ENCODE results near the gene C1QBP. TPM values are rescaled to one million over a fixed set of nuclear protein-coding genes. Genes with fewer than 3 reads are reported as not detected.
A peak's percentile ranks its signal among the peaks of the same experiment; 100 is the strongest.

C1QBP gene
- total and polyA plus RNA-seq, 8 donors = 23.7 to 68.2 (median 46.8) TPM

DNA sequence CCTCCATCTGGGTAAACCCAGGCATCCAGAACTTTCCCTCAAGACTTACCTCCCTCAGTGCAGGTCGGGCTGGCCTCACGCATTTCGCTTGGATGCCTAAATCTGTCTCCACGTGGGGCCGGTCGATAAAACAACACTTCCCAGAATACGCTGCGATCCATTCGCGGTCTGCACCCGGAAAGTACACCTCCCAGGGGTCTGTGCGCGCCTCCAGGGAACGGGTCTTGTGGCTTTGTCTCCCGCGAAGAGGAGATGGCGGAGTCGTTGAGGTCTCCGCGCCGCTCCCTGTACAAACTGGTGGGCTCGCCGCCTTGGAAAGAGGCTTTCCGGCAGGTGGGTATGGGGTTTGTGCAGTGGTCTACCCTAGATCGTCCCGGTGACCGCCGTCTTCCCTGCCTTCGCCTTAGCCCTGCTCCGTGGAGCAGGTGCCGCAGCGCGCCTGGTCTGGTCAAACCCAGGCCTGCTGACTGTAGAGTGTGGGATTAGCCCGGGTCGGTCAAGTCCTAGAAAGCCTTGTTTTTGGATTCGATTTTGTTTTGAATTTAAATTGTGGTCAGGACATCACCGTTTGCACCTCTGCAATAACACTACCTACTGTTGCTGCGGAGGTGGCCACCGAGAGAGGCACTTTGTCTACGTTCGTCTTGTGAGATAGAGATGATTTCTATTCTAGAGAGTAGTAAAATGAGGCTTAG lies 18.8 kb downstream of the C1QBP start, which contains the start of gene RPAIN:
TSS of gene RPAIN (plus strand) at position 224 of the 695 bp plus-strand sequence. CDS start at position 253, 29 bp downstream.
- Histone ChIP-seq H3K9me3 (no peaks in the 10 kb centered on the region), H3K4me1 (peaks cover 0 to 26% (median 11%) of the 10 kb centered on the region in 3 donors), H3K27me3 (no peaks in the 10 kb centered on the region), H3K4me3 (peak within 1 kb of the TSS; percentile 57 to 89 (median 75)), H3K27ac (peak within 1 kb of the TSS; percentile 84 to 92 (median 86)), H3K36me3 (peaks cover 0 to 34% (median 0%) of the 10 kb centered on the region in 3 donors)
- ATAC-seq = peak; percentile 86 to 91 (median 86)
- intact Hi-C loops (cut with DNase I) = no loop called here
- 0 to 1% methylated on average over 41 of the region's 41 CpGs for WGBS, 2 donors
- DNase-seq = peak; percentile 83 to 93 (median 86)
- TF ChIP-seq, protein P1, sequence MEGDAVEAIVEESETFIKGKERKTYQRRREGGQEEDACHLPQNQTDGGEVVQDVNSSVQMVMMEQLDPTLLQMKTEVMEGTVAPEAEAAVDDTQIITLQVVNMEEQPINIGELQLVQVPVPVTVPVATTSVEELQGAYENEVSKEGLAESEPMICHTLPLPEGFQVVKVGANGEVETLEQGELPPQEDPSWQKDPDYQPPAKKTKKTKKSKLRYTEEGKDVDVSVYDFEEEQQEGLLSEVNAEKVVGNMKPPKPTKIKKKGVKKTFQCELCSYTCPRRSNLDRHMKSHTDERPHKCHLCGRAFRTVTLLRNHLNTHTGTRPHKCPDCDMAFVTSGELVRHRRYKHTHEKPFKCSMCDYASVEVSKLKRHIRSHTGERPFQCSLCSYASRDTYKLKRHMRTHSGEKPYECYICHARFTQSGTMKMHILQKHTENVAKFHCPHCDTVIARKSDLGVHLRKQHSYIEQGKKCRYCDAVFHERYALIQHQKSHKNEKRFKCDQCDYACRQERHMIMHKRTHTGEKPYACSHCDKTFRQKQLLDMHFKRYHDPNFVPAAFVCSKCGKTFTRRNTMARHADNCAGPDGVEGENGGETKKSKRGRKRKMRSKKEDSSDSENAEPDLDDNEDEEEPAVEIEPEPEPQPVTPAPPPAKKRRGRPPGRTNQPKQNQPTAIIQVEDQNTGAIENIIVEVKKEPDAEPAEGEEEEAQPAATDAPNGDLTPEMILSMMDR (IDR thresholded peaks at IDR 0.05) = no peak
- no peak for FAIRE-seq

DNA sequence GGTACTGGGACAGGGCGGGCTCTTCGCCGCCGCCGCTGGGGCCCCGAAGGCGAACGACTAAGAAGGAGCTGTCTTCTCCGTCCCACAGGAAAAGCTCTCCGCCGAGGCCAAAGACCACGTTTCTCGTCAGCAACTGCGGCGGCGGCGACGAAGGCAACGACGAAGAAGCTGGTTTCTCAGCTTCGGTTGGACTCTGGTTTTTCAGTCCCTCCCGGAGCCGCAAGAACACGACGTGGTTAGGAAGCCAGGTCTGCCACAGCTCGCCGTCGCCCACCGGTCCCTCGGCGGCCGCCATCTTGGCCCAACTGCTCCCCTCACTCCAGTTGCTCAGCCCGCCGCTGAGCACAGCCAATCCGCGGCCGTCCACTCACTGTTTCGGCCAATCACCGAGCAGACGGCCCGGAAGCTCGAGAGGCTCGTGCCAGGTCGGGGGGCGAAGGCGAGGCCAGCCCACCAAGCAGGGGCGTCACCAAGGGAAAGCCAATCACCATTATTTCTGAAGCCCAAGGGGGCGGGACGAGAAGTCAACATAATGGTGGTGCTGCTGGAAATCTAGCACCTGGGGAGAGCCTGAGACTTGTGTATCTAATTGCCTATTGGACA lies 19.5 kb downstream of the C1QBP start, which contains the start of gene NUP88:
TSS of gene NUP88 (minus strand) at position 307 of the 603 bp plus-strand sequence. CDS start at position 295, 12 bp downstream.
- TF ChIP-seq, protein P1 (IDR thresholded peaks at IDR 0.05) = no peak
- H3K27me3 ChIP-seq = no peaks in the 10 kb centered on the region
- peak; percentile 86 to 98 (median 94) for DNase-seq
- H3K36me3 ChIP-seq = peaks cover 0 to 30% (median 0%) of the 10 kb centered on the region in 3 donors
- 0% methylated on average over 49 of the region's 49 CpGs for WGBS, 2 donors
- ATAC-seq = peak; percentile 93 to 98 (median 96)
- intact Hi-C loops (cut with DNase I) = no loop called here
- peak within 1 kb of the TSS; percentile 84 to 92 (median 86) for H3K27ac ChIP-seq
- FAIRE-seq = no peak
- H3K4me3 ChIP-seq = peak within 1 kb of the TSS; percentile 57 to 89 (median 75)
- H3K9me3 ChIP-seq = no peaks in the 10 kb centered on the region
- peaks cover 0 to 26% (median 11%) of the 10 kb centered on the region in 3 donors for H3K4me1 ChIP-seq

DNA sequence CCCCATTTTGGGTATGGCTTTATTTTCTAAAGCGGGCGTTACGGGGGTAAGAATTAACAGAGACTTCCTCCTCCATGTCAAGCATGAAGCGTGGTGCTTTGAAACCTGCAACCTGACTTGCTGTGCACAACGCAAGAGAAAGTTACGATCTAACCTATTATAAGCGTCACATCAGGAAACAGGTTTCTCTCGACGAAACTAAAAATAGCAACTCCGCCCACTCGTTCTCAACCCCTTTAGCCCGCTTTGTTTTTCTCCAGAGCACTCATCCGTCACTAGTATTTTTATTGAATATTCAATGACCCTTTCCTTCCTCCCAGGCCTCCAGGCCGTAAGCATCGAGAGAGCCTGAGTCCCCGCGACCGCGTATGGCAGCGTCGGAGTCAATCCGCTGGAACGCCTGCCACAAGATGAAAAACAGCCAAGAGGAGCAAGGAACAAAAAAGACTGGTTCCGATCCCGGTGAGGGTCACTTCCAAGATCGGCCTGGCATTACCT lies 20.0 kb downstream of the C1QBP start:
- H3K9me3 ChIP-seq = no peaks in the 10 kb centered on the region
- H3K36me3 ChIP-seq = peaks cover 0 to 30% (median 2%) of the 10 kb centered on the region in 3 donors
- no peaks in the 10 kb centered on the region for H3K27me3 ChIP-seq
- 0% methylated on average over 26 of the region's 26 CpGs for WGBS, 2 donors
- peak in 2 of 6 donors; percentile 36 to 39 for DNase-seq
- peak overlapping the region; percentile 84 to 92 (median 86) for H3K27ac ChIP-seq
- H3K4me1 ChIP-seq = peaks cover 0 to 26% (median 11%) of the 10 kb centered on the region in 3 donors
- no peak for FAIRE-seq
- peak; percentile 32 to 63 (median 42) for ATAC-seq
- TF ChIP-seq, protein P1 (IDR thresholded peaks at IDR 0.05) = no peak
- H3K4me3 ChIP-seq = peak overlapping the region; percentile 57 to 89 (median 75)
- intact Hi-C loops (cut with DNase I) = no loop called here

DNA sequence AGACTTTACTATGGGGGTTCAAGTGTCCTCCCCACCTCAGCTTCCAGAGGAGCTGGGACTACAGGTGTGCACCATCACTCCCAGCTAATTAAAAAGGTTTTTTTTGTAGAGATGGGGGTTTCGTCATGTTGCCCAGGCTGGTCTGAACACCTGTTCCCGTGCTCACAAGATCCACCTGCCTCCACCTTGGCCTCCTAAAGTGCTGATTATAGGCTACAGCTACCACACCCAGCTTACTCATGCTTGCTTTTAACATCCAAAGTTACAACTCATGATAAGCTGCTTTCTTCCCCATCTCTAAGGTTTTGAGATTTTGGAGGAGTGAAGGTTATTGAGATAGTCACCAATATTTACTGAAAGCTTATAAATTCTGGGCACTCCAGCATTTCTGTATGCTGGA lies 22.1 kb downstream of the C1QBP start:
- no peak overlapping the region for H3K27ac ChIP-seq
- FAIRE-seq = no peak
- WGBS, 2 donors = 61 to 74% methylated on average over 2 of the region's 2 CpGs
- no peak for DNase-seq
- no peaks in the 10 kb centered on the region for H3K9me3 ChIP-seq
- no peak for ATAC-seq
- no peaks in the 10 kb centered on the region for H3K27me3 ChIP-seq
- peaks cover 0 to 32% (median 12%) of the 10 kb centered on the region in 3 donors for H3K36me3 ChIP-seq
- TF ChIP-seq, protein P1 (IDR thresholded peaks at IDR 0.05) = no peak
- no peak overlapping the region for H3K4me3 ChIP-seq
- intact Hi-C loops (cut with DNase I) = no loop called here
- peaks cover 0 to 26% (median 11%) of the 10 kb centered on the region in 3 donors for H3K4me1 ChIP-seq
